DOHH2 (cell line): Measurements from ENCODE around the gene ANKRD29.
"Not testable (repeated sequence)": the region's sequence is repeated elsewhere in the genome, so short reads cannot be mapped to it uniquely, and the experiment has no call there.

Experiments used
- H3F3A ChIP-seq: fragments of 200-600 bp; sonication (generic), shearing (Covaris generic); 2 replicates; pipeline ENCODE4 v1.6.0; 2016; ENCODE audit warnings: antibody characterized with exemption, mild to moderate bottlenecking; ENCODE audit not compliant: control insufficient read depth, insufficient read depth
- H3K27ac ChIP-seq: fragments of 200-600 bp; sonication (generic); 2 replicates; pipeline ENCODE4 v1.5.1; 2014; ENCODE audit warnings: low read depth, mild to moderate bottlenecking, low read length, moderate library complexity
- H3K27me3 ChIP-seq: fragments of 200-600 bp; sonication (generic); 2 replicates; pipeline ENCODE4 v1.6.1; 2014; ENCODE audit warnings: mild to moderate bottlenecking, low read length, mixed read lengths; ENCODE audit not compliant: control insufficient read depth
- H3K36me3 ChIP-seq: fragments of 200-600 bp; sonication (generic); 2 replicates; pipeline ENCODE4 v1.6.1; 2014; ENCODE audit warnings: mild to moderate bottlenecking, low read length, moderate library complexity, mixed read lengths; ENCODE audit not compliant: control insufficient read depth
- H3K4me1 ChIP-seq: fragments of 200-600 bp; sonication (generic); 2 replicates; pipeline ENCODE4 v1.6.1; 2014; ENCODE audit warnings: mild to moderate bottlenecking, low read length, mixed read lengths; ENCODE audit not compliant: control insufficient read depth
- H3K4me2 ChIP-seq: fragments of 200-600 bp; sonication (generic); 2 replicates; pipeline ENCODE4 v1.6.0; 2014; ENCODE audit warnings: mild to moderate bottlenecking, low read length, moderate library complexity
- H3K4me3 ChIP-seq: fragments of 200-600 bp; sonication (generic); 2 replicates; pipeline ENCODE4 v1.5.1; 2014; ENCODE audit warnings: mild to moderate bottlenecking, low read length, mixed read lengths
- H3K79me2 ChIP-seq: fragments of 200-600 bp; sonication (generic); 2 replicates; pipeline ENCODE4 v1.6.1; 2014; ENCODE audit warnings: mild to moderate bottlenecking, low read length, mixed read lengths; ENCODE audit not compliant: control insufficient read depth
- H3K9me2 ChIP-seq: fragments of 200-600 bp; sonication (generic); replicated peaks from 2 replicates; pipeline ENCODE4 v1.6.1; 2014; ENCODE audit warnings: mild to moderate bottlenecking, low read length, mixed read lengths; ENCODE audit not compliant: control insufficient read depth
- H3K9me3 ChIP-seq: fragments of 200-600 bp; sonication (generic); 2 replicates; pipeline ENCODE4 v1.6.1; 2014; ENCODE audit warnings: antibody characterized with exemption, low read length, mixed read lengths; ENCODE audit not compliant: control insufficient read depth, insufficient read depth
- H4K20me1 ChIP-seq: fragments of 200-600 bp; sonication (generic); 2 replicates; pipeline ENCODE4 v1.6.0; 2014; ENCODE audit warnings: low read depth, mild to moderate bottlenecking, antibody characterized with exemption, low read length, moderate library complexity; ENCODE audit not compliant: control insufficient read depth, insufficient read depth
- CTCF ChIP-seq: fragments of 200-600 bp; sonication (generic); IDR thresholded peaks from one replicate; pipeline ENCODE4 v1.5.1; 2014; ENCODE audit warnings: antibody characterized with exemption, mild to moderate bottlenecking, low read depth, low read length; ENCODE audit not compliant: poor library complexity, severe bottlenecking
- EZH2phosphoT487 ChIP-seq: fragments of 200-600 bp; sonication (generic); IDR thresholded peaks from 2 replicates; pipeline ENCODE4 v1.6.1; 2017; ENCODE audit warnings: borderline replicate concordance, mild to moderate bottlenecking, antibody characterized with exemption, low read length, moderate library complexity, mixed read lengths

ANKRD29 gene

DNA sequence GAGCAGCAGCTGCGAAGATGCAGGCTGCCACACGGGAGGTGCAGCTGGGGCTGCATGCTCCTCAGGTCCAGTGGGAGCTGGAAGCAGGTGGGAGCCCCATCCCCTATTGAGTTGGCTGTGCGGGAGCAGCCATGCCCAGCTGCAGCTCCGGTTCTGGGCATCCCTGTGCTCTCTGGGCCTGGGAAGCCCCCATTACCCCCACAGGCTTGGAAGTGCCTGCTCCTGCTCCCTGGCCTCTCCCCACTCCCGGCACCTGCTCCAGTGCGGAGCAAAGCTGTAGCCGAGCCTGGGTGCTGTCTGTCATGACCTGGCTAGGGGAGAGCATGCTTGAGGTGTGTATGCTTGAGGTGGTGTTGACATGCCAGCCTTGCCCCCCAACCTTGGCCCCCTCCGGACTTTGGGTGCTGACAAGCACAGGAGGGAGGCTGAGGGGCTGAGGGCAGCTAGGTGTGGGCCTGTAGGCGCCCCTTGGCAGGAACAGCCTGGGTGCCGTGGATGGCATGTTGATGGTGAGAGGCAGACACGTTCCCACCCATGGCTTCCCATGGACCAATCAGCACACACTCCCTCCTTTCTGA lies 21.5 kb downstream of the ANKRD29 start:
- H3K4me1 ChIP-seq, result no peaks in the 10 kb centered on the region
- H3K4me2 ChIP-seq, result no peak overlapping the region
- H3K27ac ChIP-seq, result no peak overlapping the region
- H3K79me2 ChIP-seq, result no peaks in the 10 kb centered on the region
- no peaks in the 10 kb centered on the region for H3K36me3 ChIP-seq
- H3K27me3 ChIP-seq, result peaks cover 4% of the 10 kb centered on the region; the same call in 1 of the 2 replicates
- no peaks in the 10 kb centered on the region for H3F3A ChIP-seq
- H3K4me3 ChIP-seq, result no peak overlapping the region
- no peak for TF ChIP-seq EZH2phosphoT487
- no peak for TF ChIP-seq CTCF
- H4K20me1 ChIP-seq, result no peaks in the 10 kb centered on the region
- peaks cover 14% of the 10 kb centered on the region; the same call in 1 of the 2 replicates for H3K9me3 ChIP-seq
- H3K9me2 ChIP-seq, result no peaks in the 10 kb centered on the region

DNA sequence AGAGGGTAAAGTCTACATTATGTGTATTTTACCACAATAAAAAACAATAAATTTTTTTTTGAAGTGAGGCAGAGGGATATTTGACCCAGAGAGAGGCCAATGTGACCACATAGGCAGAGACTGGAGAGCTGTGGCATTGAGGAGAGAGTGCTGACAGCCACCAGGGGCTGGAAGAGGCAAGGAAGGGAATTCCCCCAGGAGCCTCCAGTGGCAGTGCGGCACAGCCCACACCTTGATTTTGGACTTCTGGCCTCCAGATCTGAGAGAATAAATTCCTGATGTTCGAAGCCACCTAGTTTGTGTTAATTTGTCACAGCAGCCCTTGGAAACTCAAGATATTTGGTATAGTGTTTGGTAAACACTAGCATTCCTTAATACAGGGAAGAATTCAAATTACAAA lies 22.7 kb downstream of the ANKRD29 start:
- H3K79me2 ChIP-seq, result no peaks in the 10 kb centered on the region
- H3K9me3 ChIP-seq, result peaks cover 14% of the 10 kb centered on the region; the same call in 1 of the 2 replicates
- H3K4me1 ChIP-seq, result no peaks in the 10 kb centered on the region
- H3K9me2 ChIP-seq, result no peaks in the 10 kb centered on the region
- no peak overlapping the region for H3K4me2 ChIP-seq
- H3K4me3 ChIP-seq, result no peak overlapping the region
- H4K20me1 ChIP-seq, result no peaks in the 10 kb centered on the region
- no peaks in the 10 kb centered on the region for H3K36me3 ChIP-seq
- 0 out of 2 replicates have a peak, but pooled peaks cover 4% of the 10 kb centered on the region for H3K27me3 ChIP-seq
- no peaks in the 10 kb centered on the region for H3F3A ChIP-seq
- TF ChIP-seq CTCF (no peak), EZH2phosphoT487 (no peak)
- H3K27ac ChIP-seq, result no peak overlapping the region

DNA sequence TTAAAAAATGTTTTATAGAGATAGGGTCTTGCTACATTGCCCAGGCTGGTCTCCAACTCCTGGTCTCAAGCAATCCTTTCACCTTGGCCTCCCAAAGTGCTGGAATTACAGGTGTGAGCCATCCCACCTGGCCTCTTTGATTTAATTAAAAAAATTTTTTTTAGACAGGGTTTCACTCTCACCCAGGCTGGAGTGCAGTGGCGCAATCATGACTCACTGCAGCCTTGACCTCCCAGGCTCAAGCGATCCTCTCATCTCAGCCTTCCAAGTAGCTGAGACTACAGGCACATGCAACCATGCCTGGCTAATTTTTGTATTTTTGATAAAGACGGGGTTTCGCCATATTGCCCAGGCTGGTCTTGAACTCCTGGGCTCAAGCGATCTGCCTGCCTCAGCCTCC lies 26.3 kb downstream of the ANKRD29 start:
- H3K9me3 ChIP-seq, H3K79me2 ChIP-seq, H3F3A ChIP-seq, H3K27ac ChIP-seq, H3K4me1 ChIP-seq, H3K27me3 ChIP-seq, H4K20me1 ChIP-seq, H3K9me2 ChIP-seq, H3K4me2 ChIP-seq, H3K4me3 ChIP-seq, H3K36me3 ChIP-seq: not testable (repeated sequence)

- Histone ChIP-seq H3K36me3 (no peaks in the 10 kb centered on the region), H3K79me2 (no peaks in the 10 kb centered on the region), H3K27me3 (no peaks in the 10 kb centered on the region), H3K4me3 (no peak overlapping the region), H3K4me2 (no peak overlapping the region), H3K27ac (no peak overlapping the region), H4K20me1 (no peaks in the 10 kb centered on the region), H3K9me3 (no peaks in the 10 kb centered on the region), H3K9me2 (no peaks in the 10 kb centered on the region), H3F3A (no peaks in the 10 kb centered on the region), H3K4me1 (no peaks in the 10 kb centered on the region)
- TF ChIP-seq CTCF (no peak), EZH2phosphoT487 (no peak)
Observed at GRCh38 chr18:23636071-23636399, 26.7 kb downstream of the ANKRD29 start.
